HepG2 (cell line): Measurements from ENCODE around the gene PSMD8. TPM values are rescaled to one million over a fixed set of nuclear protein-coding genes. Genes with fewer than 3 reads are reported as not detected.
A peak's percentile ranks its signal among the peaks of the same experiment; 100 is the strongest.

Experiments used
- ATAC-seq: fragments of 200-7000 bp; cut with Tn5 transposase; 3 replicates; pipeline ENCODE4 v1.9.1; 2020; ENCODE audit warnings: mild to moderate bottlenecking, moderate library complexity
- BruUV-seq: library from RNA; stranded (reverse); fragments of 400-500 nt; replicated peaks from 2 replicates; lab custom pipeline; 2021; lab: Mats Ljungman, UMichigan
- CTCF ChIA-PET: fragments of 300-600 bp; formaldehyde crosslinking; extraction: SDS; loops from one replicate; lab custom pipeline; 2021; ENCODE audit warnings: low total read pairs, inconsistent platforms, low intra/inter-chr PET ratio; lab: Yijun Ruan, JAX
- POLR2A ChIA-PET: fragments of 350-600 bp; sonication (Branson Sonifier 250); formaldehyde crosslinking; loops from one replicate; lab custom pipeline; 2020; ENCODE audit warnings: antibody characterized with exemption, inconsistent platforms; lab: Yijun Ruan, JAX
- DNase-seq: peaks from one replicate; pipeline ENCODE4 v3.0.0-alpha.2; 2015; ENCODE audit warnings: low spot score
- FAIRE-seq: peaks from 3 replicates; lab custom pipeline; 2011; peaks lifted over from hg19 to GRCh38; lab: Jason Lieb, UNC
- H2AFZ ChIP-seq: one replicate; pipeline ENCODE4 v1.6.1; 2011; ENCODE audit warnings: low read length, inconsistent platforms
- H3K27ac ChIP-seq: fragments of 300-600 bp; 3 replicates; pipeline ENCODE4 v1.8.0; 2011; ENCODE audit warnings: mixed run types, mild to moderate bottlenecking, mixed read lengths, low read length, inconsistent platforms; ENCODE audit not compliant: insufficient read depth; ENCODE audit errors: extremely low read length
- H3K27me3 ChIP-seq, 2 experiments: fragments of 200-600 bp in 1 of 2; 2 replicates in 1 of 2; 3 replicates in 1 of 2; pipeline versions ENCODE4 v1.6.0 to v1.8.0; 2011; ENCODE audit warnings: low read length in 2 of 2, mild to moderate bottlenecking in 2 of 2, moderate library complexity in 2 of 2, inconsistent platforms in 1 of 2; ENCODE audit not compliant: insufficient read depth in 2 of 2, control insufficient read depth in 1 of 2
- H3K36me3 ChIP-seq, 2 experiments: fragments of 200-600 bp in 1 of 2; replicated peaks in 1 of 2; 2 replicates in 1 of 2; 3 replicates in 1 of 2; pipeline versions ENCODE4 v1.5.1 to v1.8.0; 2011; ENCODE audit warnings: low read length in 2 of 2, inconsistent platforms in 1 of 2; ENCODE audit not compliant: insufficient read depth in 2 of 2, control insufficient read depth in 1 of 2
- H3K4me1 ChIP-seq: 2 replicates; pipeline ENCODE4 v1.5.1; 2012; ENCODE audit warnings: low read length, inconsistent platforms; ENCODE audit not compliant: insufficient read depth
- H3K4me2 ChIP-seq: 2 replicates; pipeline ENCODE4 v1.6.0; 2011; ENCODE audit warnings: low read depth, low read length, inconsistent platforms
- H3K4me3 ChIP-seq, 3 experiments: fragments of 200-600 bp in 1 of 3; sonication (generic), shearing (Covaris generic) in 1 of 3; replicated peaks in 1 of 3; 2 replicates each; pipeline ENCODE4 v1.5.1; 2011 to 2016; ENCODE audit warnings: low read length in 3 of 3, inconsistent platforms in 2 of 3, low read depth in 2 of 3, mild to moderate bottlenecking in 2 of 3, control low read depth in 1 of 3, mixed read lengths in 1 of 3; ENCODE audit not compliant: insufficient read depth in 1 of 3
- H3K79me2 ChIP-seq: one replicate; pipeline ENCODE4 v1.6.1; 2011; ENCODE audit warnings: low read length, inconsistent platforms; ENCODE audit not compliant: insufficient read depth
- H3K9ac ChIP-seq: 2 replicates; pipeline ENCODE4 v1.6.0; 2011; ENCODE audit warnings: mild to moderate bottlenecking, low read depth, low read length, inconsistent platforms; ENCODE audit not compliant: insufficient read depth
- H3K9me3 ChIP-seq: 2 replicates; pipeline ENCODE4 v1.5.1; 2012; ENCODE audit warnings: mild to moderate bottlenecking, low read length
- H4K20me1 ChIP-seq: 2 replicates; pipeline ENCODE4 v1.6.0; 2011; ENCODE audit warnings: inconsistent platforms, mild to moderate bottlenecking, low read length, moderate library complexity; ENCODE audit not compliant: insufficient read depth
- CTCF ChIP-seq: sonication (generic); formaldehyde crosslinking; IDR thresholded peaks from 2 replicates; pipeline ENCODE4 v1.5.0; 2020; ENCODE audit warnings: mild to moderate bottlenecking, missing genetic modification reagents, moderate library complexity
- RAD21 ChIP-seq: fragments of 450-650 bp; formaldehyde crosslinking; IDR thresholded peaks from 2 replicates; pipeline ENCODE4 v1.5.0; 2020; ENCODE audit warnings: mild to moderate bottlenecking
- STAG1 ChIP-seq: sonication (generic); formaldehyde crosslinking; IDR thresholded peaks from 2 replicates; pipeline ENCODE4 v1.4.0; 2020; ENCODE audit warnings: missing genetic modification reagents
- TBL1XR1 ChIP-seq: fragments of 150-350 bp; IDR thresholded peaks from 2 replicates; pipeline ENCODE4 v1.6.1; 2014; ENCODE audit warnings: borderline replicate concordance, low read length; ENCODE audit not compliant: partially characterized antibody
- ZBTB33 ChIP-seq: sonication (generic); formaldehyde crosslinking; IDR thresholded peaks from 2 replicates; pipeline ENCODE4 v1.4.0; 2020; ENCODE audit warnings: missing genetic modification reagents
- ZMYM3 ChIP-seq: sonication (generic); formaldehyde crosslinking; IDR thresholded peaks from 2 replicates; pipeline ENCODE4 v1.5.1; 2020; ENCODE audit warnings: mild to moderate bottlenecking, missing genetic modification reagents
- ZNF768 ChIP-seq: sonication (generic); formaldehyde crosslinking; IDR thresholded peaks from 2 replicates; pipeline ENCODE4 v1.4.0; 2020; ENCODE audit warnings: missing genetic modification reagents
- WGBS: methylation state at CpG from one replicate; pipeline ENCODE4 v1.1.6; 2017; ENCODE audit warnings: low lambda C conversion rate; 5-methylcytosine and 5-hydroxymethylcytosine counted together
- in situ Hi-C: cut with HindIII; loops from 2 replicates; pipeline ENCODE4 v1.10.0; 2017; ENCODE audit warnings: low pct_unique_long_range_greater_than_20kb; ENCODE audit not compliant: extremely low pct_ligation_motif_present
- intact Hi-C: fragments of 100-400 bp; cut with micrococcal nuclease; formaldehyde crosslinking; loops from one replicate; pipeline ENCODE4 v1.10.0; 2022; ENCODE audit not compliant: unreplicated experiment
- polyA plus RNA-seq, 8 experiments: library from polyadenylated mRNA; depleted of rRNA in 3 of 8; stranded (reverse) in 7 of 8; unstranded in 1 of 8; fragments of >200 nt; fragmentation: Illumina TruSeq in 4 of 8; extraction: Trizol in 4 of 8; gene quantifications; 2 replicates each; pipeline versions ENCODE4 v1.2.1 to v1.2.3, GENCODE V29; 2011 to 2016; ENCODE audit warnings: low read depth in 4 of 8, missing spikeins in 1 of 8, mixed read lengths in 1 of 8; ENCODE audit not compliant: insufficient read depth in 1 of 8
- total RNA-seq, 5 experiments: library from RNA; depleted of rRNA; stranded (reverse); fragments of >200 nt; fragmentation: Illumina TruSeq; extraction: Trizol; gene quantifications; 2 replicates each; pipeline ENCODE4 v1.2.3, GENCODE V29; 2016; ENCODE audit warnings: low read depth in 1 of 5

PSMD8 gene
- total and polyA plus RNA-seq, 2 of the 13 experiments (the other 11 are each of a cell fraction or from before 2014, with no cell fraction given), result 162 to 296 TPM

GRCh38 chr19:38350883-38351282 lies 23.5 kb upstream of the PSMD8 start (continued):
- TF ChIP-seq TBL1XR1, result no peak

GRCh38 chr19:38351865-38352395 lies 22.4 kb upstream of the PSMD8 start:
- BruUV-seq, result no TSS peak
- ATAC-seq (peak; percentile 72), DNase-seq (no peak), FAIRE-seq (no peak)
- Histone ChIP-seq H3K27ac (no peak overlapping the region), H3K4me1 (no peaks in the 10 kb centered on the region), H3K9ac (no peak overlapping the region), H3K36me3 (no peaks in the 10 kb centered on the region), H3K4me3 (no peak overlapping the region), H4K20me1 (no peaks in the 10 kb centered on the region), H3K79me2 (no peaks in the 10 kb centered on the region), H3K4me2 (no peak overlapping the region), H3K27me3 (peaks cover 3 to 17% of the 10 kb centered on the region in 2 experiments; a peak in 4 of 5 replicates), H3K9me3 (no peaks in the 10 kb centered on the region), H2AFZ (no peak overlapping the region)
- in situ Hi-C loops (no loop called here), intact Hi-C loops (no loop called here)
- 0 out of 2 replicates have a peak, but pooled peaks have one; percentile 49 for TF ChIP-seq ZMYM3 (CRISPR knock-in tag)
- TF ChIP-seq ZBTB33 (CRISPR knock-in tag), result peak; percentile 81
- peak; percentile 27; the same call in 1 of the 2 replicates for TF ChIP-seq CTCF (CRISPR knock-in tag)
- no peak for TF ChIP-seq RAD21
- peak; percentile 18; the same call in 1 of the 2 replicates for TF ChIP-seq ZNF768
- peak; percentile 29 for TF ChIP-seq STAG1 (CRISPR knock-in tag)
- CTCF ChIA-PET, result no interaction called here
- 6% methylated on average over 5 of the region's 9 CpGs for WGBS
- POLR2A ChIA-PET, result no interaction called here
